Measurements from ENCODE around the gene BSPRY.
"Not testable (repeated sequence)": the region's sequence is repeated elsewhere in the genome, so short reads cannot be mapped to it uniquely, and the experiment has no call there.

The BSPRY gene

GRCh38 chr9:113343732-113344231 is 5.6 kb upstream of the BSPRY start:
- no peak for DNase-seq

GRCh38 chr9:113345190-113345589 is 4.2 kb upstream of the BSPRY start:
- no peak for DNase-seq

GRCh38 chr9:113345671-113346070 is 3.7 kb upstream of the BSPRY start:
- DNase-seq: no peak

GRCh38 chr9:113348437-113348836 is 904 bp upstream of the BSPRY start:
- DNase-seq: no peak

- no peak for DNase-seq
Observed at GRCh38 chr9:113349066-113349444, 286 bp upstream of the BSPRY start.

GRCh38 chr9:113350107-113350661 is 843 bp downstream of the BSPRY start:
- DNase-seq: no peak

GRCh38 chr9:113350937-113351336 is 1.6 kb downstream of the BSPRY start:
- no peak for DNase-seq

- no peak for DNase-seq
Observed at GRCh38 chr9:113352006-113352405, 2.7 kb downstream of the BSPRY start.

- DNase-seq: no peak
Observed at GRCh38 chr9:113352411-113352810, 3.1 kb downstream of the BSPRY start.

- no peak for DNase-seq
Observed at GRCh38 chr9:113355040-113355596, 5.8 kb downstream of the BSPRY start.

- DNase-seq: no peak
Observed at GRCh38 chr9:113356686-113357292, 7.4 kb downstream of the BSPRY start.

- no peak for DNase-seq
Observed at GRCh38 chr9:113359385-113359784, 10.0 kb downstream of the BSPRY start.

- DNase-seq: no peak
Observed at GRCh38 chr9:113360242-113360842, 11.0 kb downstream of the BSPRY start.

GRCh38 chr9:113361304-113362018 is 12.1 kb downstream of the BSPRY start:
- no peak for DNase-seq

GRCh38 chr9:113363336-113363735 is 14.0 kb downstream of the BSPRY start:
- DNase-seq: no peak

GRCh38 chr9:113364951-113365350 is 15.6 kb downstream of the BSPRY start:
- DNase-seq: no peak

- not testable (repeated sequence) for DNase-seq
Observed at GRCh38 chr9:113365652-113366051, 16.3 kb downstream of the BSPRY start.

GRCh38 chr9:113368348-113368981 is 19.1 kb downstream of the BSPRY start:
- DNase-seq: no peak

- no peak for DNase-seq
Observed at GRCh38 chr9:113368982-113369854, 19.9 kb downstream of the BSPRY start.

- DNase-seq: no peak
Observed at GRCh38 chr9:113369855-113370140, 20.5 kb downstream of the BSPRY start.

- no peak for DNase-seq
Observed at GRCh38 chr9:113370806-113371325, 21.5 kb downstream of the BSPRY start.

GRCh38 chr9:113372059-113372458 is 22.7 kb downstream of the BSPRY start:
- DNase-seq: no peak
